ENCODE data around the gene ZBTB32.
"Not testable (repeated sequence)": the region's sequence is repeated elsewhere in the genome, so short reads cannot be mapped to it uniquely, and the experiment has no call there.

Gene ZBTB32

DNA sequence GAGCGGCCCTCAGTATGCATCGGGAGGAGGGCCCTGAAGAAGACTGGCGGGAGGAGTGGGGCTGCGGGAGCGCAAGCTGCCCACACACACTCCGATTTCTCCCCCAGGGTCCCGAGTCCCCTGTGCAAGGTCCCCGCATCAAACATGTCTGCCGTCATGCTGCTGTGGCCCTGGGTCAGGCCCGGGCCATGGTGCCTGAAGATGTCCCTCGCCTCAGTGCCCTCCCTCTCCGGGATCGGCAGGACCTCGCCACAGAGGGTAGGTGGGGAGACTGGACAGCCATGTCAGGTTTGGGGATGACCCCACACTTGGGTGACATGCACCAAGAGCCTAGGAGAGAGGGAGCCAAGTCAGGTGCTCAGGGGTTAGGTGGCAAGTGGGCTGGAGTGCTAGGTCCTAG lies 18.1 kb downstream of the ZBTB32 start:
- DNase-seq: no peak

DNA sequence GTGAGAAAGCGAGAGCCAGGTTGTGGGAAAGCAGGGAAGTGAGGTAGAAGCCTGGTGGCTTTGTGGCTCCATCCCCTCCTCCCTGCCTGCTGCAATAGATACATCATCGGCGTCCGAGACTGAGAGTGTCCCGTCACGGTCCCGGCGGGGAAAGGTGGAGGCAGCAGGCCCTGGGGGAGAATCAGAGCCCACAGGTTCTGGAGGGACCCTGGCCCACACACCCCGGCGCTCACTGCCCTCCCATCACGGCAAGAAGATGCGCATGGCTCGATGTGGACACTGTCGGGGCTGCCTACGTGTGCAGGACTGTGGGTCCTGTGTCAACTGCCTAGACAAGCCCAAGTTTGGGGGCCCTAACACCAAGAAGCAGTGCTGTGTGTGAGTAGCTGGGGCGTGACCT lies 18.5 kb downstream of the ZBTB32 start:
- no peak for DNase-seq

DNA sequence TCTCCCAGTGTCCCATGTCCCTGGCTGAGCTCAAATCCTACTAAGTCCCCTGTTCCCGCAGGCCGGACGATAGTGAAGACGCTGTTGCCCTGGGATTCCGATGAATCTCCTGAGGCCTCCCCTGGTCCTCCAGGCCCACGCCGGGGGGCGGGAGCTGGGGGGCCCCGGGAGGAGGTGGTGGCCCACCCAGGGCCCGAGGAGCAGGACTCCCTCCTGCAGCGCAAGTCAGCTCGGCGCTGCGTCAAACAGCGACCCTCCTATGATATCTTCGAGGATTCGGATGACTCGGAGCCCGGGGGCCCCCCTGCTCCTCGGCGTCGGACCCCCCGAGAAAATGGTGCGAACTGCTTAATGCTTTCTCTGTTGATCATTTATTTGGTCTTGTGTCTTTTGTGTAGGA lies 19.3 kb downstream of the ZBTB32 start:
- no peak for DNase-seq

DNA sequence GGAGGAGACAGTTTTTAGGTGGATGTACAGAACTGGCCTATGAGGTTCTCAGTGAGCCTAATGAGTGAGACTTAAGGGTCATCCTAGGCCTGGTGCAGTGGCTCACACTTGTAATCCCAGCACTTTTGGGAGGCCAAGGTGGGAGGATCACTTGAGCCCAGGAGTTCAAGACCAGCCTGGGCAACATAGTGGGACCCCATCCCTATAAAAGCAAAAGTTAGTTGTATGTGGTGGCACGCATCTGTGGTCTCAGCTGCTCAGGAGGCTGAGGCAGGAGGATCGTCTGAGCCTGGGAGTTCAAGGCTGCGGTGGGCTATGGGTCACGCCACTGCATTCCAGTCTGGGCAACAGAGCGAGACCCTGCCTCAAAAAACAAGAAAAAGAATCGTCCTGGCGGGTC lies 19.8 kb downstream of the ZBTB32 start:
- not testable (repeated sequence) for DNase-seq

DNA sequence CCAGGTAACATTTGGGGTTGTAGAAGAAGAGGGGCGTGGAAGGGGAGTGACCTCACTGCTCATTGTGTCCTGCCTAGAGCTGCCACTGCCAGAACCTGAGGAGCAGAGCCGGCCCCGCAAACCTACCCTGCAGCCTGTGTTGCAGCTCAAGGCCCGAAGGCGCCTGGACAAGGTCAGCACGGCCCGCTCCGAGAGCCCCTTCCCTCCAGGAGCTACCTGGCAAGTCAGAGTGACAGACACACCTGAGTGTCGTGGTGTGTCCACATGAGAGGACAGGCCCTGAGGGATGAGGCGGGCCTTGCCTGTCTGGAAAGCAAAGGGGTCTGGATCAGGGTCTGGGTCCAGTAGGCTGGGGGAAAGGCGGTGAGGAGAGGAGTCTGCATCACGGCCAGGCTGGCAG lies 20.2 kb downstream of the ZBTB32 start:
- DNase-seq: no peak

DNA sequence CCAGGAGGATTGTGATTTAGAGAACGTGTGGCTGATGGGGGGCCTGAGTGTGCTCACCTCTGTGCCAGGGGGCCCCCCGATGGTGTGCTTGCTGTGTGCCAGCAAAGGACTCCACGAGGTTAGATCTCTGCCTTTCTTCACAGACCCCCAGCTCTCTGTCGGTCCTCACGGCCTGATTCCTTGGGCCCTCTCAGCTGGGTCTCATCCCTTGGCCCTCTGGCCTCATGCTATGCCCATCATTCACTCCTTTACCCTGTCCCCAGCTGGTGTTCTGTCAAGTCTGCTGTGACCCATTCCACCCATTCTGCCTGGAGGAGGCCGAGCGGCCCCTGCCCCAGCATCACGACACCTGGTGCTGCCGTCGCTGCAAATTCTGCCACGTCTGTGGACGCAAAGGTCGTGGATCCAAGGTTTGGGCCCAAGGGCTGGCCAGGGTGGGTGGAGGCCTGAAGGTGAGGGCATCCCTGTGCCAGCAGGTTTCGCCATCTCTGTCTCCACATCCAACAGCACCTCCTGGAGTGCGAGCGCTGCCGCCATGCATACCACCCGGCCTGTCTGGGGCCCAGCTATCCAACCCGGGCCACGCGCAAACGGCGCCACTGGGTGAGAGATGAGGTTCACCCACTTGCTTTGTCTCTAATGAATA lies 21.0 kb downstream of the ZBTB32 start:
- DNase-seq: no peak

DNA sequence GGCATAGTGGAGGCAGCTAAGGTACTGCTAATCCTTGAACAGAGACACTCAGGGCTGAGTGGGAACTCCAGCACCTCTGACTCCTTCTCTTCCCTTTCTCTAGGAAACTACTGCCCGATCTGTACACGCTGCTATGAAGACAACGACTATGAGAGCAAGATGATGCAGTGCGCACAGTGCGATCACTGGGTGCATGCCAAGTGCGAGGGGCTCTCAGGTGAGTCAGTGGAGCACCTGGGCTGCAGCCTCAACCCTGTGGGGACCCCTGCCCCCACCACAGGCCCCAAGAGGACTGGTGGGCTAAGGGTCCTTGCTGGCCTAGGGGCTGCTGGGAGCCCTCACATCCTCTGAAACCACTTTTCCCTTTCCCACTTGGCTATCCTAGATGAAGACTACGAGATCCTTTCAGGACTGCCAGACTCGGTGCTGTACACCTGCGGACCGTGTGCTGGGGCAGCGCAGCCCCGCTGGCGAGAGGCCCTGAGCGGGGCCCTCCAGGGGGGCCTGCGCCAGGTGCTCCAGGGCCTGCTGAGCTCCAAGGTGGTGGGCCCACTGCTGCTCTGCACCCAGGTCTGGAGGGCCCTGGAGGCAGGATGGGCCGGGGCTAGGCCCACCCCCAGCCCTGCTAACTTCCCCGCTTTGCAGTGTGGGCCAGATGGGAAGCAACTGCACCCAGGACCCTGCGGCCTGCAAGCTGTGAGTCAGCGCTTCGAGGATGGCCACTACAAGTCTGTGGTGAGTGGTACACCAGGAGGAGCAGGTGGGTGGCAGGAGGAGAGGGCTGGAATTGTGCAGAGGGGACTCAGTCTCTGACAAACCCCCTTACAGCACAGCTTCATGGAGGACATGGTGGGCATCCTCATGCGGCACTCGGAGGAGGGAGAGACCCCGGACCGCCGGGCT lies 22.9 kb downstream of the ZBTB32 start:
- DNase-seq: no peak

DNA sequence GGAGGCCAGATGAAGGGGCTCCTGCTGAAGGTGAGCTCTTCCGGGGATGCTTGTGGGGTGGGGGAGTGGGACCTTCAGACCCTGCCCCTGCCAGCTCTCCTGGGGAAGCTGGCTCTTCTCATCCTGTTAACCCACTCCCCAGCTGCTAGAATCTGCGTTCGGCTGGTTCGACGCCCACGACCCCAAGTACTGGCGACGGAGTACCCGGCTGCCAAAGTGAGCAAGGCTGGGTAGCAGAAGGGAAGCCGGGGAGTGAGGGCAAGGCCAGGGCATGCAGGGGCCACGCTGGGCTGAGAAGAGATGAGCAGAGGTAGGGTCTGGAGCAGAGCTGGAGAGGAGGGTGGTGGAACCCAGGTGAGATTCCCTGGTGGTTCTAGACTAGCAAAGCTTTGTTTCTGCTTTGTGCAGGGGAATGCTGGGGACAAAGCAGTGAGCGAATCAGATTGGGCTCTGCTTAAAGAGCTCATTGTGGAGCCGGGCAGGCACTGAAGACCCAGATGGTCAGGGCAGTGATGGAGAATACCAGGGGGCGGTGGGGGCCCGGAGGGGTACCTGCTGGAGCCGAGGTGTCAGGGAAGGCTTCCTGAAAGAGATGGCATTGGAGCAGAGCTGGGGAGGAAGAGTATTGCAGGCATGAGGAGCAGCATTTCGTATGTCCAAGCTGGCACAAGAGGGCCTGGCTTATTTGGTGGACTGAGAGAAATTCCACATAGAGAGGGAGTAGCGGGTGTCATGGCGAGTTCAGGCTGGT lies 23.8 kb downstream of the ZBTB32 start:
- DNase-seq: no peak

DNA sequence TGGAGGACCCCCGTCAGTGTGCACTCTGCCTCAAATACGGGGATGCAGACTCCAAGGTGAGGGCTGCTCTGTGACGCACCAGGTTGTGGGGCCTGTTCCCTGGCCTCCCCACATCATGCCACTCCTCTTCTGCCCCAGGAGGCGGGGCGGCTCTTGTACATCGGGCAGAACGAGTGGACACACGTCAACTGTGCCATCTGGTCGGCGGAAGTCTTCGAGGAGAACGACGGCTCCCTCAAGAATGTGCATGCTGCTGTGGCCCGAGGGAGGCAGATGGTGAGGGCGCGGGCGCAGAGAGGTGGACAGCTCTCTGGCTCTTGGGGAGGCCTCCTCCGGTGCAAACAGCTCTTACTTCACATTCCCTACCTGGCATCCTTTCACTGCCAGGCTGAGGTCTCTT lies 24.7 kb downstream of the ZBTB32 start:
- DNase-seq: no peak

DNA sequence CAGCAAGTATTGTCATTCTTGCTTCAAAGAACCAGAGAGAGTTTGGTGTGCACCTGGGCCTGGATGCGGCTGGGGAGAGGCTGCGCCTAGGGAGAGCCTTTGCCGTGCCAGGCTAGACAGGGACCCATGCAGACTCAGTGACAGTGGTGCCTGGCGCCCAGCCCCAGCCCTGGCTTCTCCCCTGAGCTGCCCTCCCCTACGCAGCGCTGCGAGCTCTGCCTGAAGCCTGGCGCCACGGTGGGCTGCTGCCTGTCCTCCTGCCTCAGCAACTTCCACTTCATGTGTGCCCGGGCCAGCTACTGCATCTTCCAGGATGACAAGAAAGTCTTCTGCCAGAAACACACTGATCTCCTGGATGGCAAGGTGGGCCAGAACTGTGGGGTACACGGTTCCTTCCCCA lies 25.4 kb downstream of the ZBTB32 start:
- no peak for DNase-seq

DNA sequence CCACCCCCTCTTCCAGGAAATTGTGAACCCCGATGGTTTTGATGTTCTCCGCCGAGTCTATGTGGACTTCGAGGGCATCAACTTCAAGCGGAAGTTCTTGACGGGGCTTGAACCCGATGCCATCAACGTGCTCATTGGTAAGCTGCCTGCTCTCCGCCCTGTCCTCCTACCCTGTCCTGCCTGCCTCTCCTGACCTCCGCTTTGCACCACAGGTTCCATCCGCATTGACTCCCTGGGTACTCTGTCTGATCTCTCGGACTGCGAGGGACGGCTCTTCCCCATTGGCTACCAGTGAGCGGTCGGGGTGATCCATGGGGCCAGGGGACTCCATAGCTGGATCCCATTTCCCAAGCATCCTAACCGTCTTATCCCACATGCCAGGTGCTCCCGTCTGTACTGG lies 26.0 kb downstream of the ZBTB32 start:
- DNase-seq: no peak

DNA sequence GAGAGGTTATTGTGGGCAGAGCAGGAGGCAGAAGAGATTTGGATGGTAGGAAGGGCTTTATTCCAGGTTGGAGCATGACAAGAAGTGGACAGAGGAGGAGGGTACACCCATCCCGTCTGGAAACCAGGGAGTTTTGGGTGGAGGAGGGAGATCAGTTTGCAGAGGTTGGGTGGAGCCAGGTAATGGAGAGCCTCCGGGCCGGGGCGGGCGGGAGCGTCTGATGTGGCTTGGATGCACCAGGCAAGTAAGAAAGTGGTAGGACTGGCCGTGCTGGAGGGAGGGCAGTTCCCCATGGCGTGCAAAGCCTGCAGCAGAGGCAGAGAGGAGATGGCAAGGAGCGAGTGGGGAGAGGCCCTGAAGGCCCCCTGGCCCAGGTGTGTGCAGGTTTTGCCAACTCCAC lies 27.0 kb downstream of the ZBTB32 start:
- no peak for DNase-seq

DNA sequence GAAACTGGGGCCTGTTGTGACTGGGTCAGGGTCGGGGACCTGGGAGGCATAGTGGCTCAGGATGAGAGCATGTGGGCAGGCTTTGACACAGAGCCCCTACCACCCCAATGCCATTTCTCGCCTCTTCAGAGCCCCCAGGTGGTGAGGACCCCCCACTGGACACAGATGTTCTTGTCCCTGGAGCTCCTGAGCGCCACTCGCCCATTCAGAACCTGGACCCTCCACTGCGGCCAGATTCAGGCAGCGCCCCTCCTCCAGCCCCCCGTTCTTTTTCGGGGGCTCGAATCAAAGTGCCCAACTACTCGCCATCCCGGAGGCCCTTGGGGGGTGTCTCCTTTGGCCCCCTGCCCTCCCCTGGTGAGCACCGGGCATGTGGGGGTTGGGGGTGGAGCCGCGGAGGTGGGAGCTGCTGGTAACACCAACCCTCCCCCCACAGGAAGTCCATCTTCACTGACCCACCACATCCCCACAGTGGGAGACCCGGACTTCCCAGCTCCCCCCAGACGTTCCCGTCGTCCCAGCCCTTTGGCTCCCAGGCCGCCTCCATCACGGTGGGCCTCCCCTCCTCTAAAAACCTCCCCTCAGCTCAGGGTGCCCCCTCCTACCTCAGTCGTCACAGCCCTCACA lies 27.5 kb downstream of the ZBTB32 start:
- no peak for DNase-seq

DNA sequence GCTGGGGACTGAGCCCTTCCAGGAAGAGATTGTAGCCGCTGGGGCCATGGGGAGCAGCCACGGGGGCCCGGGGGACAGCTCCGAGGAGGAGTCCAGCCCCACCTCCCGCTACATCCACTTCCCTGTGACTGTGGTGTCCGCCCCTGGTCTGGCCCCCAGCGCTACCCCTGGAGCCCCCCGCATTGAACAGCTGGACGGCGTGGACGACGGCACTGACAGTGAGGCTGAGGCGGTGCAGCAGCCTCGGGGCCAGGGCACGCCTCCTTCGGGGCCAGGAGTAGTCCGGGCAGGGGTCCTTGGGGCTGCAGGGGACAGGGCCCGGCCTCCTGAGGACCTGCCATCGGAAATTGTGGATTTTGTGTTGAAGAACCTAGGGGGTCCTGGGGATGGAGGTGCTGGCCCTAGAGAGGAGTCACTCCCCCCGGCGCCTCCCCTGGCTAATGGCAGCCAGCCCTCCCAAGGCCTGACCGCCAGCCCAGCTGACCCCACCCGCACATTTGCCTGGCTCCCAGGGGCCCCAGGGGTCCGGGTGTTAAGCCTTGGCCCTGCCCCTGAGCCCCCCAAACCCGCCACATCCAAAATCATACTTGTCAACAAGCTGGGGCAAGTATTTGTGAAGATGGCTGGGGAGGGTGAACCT lies 28.3 kb downstream of the ZBTB32 start:
- DNase-seq: no peak

DNA sequence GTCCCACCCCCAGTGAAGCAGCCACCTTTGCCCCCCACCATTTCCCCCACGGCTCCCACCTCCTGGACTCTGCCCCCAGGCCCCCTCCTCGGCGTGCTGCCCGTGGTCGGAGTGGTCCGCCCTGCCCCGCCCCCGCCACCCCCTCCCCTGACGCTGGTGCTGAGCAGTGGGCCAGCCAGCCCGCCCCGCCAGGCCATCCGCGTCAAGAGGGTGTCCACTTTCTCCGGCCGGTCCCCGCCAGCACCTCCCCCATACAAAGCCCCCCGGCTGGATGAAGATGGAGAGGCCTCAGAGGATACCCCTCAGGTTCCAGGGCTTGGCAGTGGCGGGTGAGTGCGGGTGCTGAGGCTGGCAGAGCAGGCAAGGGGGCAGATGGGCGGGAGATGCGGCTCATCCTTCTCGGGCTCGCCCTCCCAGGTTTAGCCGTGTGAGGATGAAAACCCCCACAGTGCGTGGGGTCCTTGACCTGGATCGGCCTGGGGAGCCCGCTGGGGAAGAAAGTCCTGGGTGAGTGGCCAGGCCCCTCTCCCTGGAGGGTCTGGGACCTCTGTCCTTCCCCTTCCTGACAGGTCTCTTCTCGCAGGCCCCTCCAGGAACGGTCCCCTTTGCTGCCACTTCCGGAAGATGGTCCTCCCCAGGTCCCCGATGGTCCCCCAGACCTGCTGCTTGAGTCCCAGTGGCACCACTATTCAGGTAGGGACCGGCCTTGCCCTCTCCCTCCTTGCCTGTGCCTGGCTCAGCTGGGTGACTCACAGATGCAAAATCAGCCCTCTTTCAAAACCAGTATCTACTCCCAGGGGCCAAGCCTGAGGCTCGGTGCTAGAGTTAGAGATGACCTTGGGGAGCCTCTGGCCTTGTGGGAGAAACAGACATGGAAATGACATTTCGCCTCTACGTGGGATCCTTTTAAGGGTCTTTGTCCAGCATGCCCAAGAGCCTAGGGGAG lies 29.1 kb downstream of the ZBTB32 start:
- no peak for DNase-seq

DNA sequence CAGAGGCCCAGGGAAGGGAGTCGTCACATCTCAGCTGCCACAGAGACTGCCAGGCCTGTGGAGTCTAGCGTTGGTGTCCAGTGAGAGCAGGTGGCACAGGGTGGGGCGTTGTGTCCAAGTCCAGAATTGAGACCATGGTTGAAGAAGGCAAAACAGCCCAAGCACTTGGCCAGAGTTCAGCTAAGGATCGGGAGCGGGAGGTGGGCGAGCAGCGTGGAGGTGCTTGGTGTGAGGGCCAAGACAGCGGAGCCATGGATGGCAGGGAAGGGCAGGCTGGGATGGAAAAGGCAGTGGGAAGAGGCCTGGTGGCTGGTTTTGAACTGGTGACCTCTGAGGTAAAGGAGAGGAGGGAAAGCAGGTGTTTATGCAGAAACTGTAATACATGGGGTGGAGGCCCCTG lies 29.9 kb downstream of the ZBTB32 start:
- no peak for DNase-seq

DNA sequence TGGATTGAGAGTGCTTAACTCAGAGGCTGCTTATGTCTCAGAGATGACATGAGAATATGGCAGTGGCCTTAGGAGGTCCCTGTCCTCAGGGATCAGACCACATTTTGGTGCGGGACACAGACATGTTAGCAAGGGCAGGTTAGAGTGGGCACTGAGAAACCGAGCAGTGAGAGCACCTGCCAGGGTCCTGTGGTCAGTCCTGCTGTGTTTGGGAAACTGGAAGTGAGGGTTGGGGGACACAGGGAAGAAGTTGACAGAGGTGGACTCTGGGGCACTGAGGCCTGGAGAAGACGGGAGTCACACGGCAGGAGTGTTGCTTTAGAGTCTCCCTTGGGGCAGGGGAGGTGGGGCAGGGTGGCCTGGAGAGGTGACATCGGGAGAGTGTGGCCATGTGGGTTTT lies 30.5 kb downstream of the ZBTB32 start:
- no peak for DNase-seq

DNA sequence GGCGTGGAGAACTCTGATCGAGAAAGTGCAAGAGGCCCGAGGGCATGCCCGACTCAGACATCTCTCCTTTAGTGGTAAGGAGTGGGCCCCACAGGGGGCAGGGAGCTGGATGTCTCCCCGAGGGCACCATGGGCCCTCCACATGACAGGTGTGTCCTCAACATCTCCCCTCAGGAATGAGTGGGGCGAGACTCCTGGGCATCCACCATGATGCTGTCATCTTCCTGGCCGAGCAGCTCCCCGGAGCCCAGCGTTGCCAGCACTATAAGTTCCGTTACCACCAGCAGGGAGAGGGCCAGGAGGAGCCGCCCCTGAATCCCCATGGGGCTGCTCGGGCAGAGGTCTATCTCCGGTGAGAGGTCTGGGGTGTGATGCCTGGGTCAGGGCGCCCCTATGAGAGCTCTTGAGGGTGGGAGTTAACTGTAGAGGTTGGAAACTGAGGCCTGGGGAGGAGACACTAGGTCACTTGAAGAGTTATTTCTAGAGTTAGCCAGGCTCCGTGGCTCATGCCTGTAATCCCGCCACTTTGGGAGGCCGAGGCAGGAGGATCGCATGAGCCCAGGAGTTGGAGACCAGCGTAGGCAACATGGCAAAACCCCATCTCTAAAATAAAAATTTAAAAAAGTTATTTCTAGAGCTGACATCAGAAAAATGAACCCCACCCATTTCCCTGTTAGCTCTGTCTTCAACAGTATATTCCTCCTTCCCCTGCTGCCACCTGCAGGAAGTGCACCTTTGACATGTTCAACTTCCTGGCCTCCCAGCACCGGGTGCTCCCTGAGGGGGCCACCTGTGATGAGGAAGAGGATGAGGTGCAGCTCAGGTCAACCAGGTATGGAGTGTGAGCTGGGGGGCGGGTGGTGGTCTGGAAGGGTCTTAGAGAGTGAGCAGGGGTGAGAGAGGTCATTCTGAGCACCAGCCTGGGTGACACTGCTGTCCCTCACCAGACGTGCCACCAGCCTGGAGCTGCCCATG lies 32.8 kb downstream of the ZBTB32 start:
- DNase-seq: peak; percentile 24

DNA sequence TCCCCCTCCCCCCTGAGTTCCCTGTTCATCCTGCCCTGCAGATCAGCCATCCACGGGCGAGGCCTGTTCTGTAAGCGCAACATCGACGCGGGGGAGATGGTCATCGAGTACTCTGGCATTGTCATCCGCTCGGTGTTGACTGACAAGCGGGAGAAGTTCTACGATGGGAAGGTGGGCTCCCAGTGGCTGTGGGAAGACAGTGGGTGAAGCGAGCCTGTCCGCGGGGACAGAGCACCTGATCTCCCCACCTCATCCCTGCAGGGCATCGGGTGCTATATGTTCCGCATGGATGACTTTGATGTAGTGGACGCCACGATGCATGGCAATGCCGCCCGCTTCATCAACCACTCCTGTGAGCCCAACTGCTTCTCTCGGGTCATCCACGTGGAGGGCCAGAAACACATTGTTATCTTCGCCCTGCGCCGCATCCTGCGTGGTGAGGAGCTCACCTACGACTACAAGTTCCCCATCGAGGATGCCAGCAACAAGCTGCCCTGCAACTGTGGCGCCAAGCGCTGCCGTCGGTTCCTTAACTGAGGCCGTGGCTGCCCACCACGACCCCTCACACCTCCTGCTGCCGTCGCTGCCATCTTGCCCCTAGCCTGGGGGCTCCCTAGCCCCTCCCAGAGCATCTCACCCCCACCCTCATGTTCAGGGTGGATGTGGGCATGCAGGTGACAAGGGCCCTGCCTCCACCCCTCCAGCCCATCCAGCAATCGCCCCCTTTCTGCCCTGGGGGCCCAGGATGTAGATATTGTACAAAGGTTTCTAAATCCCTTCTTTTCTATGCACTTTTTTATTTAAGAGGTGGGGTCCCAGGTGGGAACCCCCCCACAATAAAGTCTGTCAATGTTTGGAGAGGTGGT lies 33.9 kb downstream of the ZBTB32 start:
- DNase-seq: no peak

DNA sequence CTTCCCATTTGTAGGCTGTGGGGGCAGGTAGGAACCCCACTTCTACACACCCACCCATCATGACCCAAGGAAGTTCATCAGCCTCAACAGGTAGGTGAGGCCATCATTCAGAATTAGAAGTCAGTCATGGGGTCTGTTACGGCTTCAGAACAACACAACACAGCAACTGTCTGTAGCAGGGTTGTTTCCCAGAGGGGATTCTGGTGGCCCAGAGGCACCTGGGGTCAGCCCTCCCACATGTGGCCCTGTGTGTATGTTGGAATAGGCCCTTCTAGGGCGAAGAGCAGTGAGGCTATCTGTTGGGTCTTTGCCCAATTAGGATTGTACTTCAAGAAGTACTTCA lies 34.5 kb downstream of the ZBTB32 start:
- no peak for DNase-seq
